ENCODE data around the gene RBM44.

DNA sequence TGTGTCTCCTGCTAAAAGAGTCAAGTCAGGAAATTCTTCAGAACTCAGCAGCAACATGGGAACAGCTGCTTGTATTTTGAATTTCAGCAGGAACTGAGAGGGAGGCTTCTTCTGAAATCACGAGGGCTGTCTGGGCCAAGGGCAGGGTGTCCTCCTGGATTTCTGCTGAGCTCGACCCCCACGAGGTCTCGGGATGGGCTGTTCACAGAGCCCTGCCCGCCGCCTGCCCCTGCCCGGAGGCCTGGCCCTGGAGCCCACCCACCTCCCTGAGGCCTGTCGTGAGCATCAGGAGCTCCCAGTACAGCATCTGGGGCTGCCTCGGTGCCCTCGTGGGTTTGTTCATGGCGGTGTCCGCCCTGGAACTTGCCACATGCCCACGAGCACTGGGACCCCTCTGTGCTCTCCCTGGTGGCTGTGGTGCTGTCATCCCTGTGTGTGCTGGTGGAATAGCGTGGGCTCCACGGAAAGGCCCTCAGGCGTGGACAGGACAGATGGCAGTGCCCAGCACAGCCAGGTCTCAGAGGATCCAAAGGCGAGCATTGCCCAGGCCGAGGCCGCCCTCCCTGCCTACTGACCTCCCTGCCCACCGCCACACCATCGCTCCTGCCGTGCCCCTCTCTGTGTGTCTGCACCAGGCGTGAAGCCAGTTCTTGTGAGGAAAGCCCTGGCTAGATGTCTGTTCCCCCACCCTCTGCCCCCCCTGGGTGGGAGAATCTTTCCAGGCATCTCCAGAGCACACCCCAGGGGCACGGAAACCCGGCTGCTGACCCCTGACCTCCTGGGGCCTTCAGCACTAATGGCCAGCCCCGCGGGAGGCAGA lies 86.7 kb downstream of the RBM44 start:
- TF ChIP-seq EZH2 (IDR thresholded peaks at IDR 0.05; ENCODE audit: insufficient read depth, poor library complexity, severe bottlenecking) (no peak), EZH2phosphoT487 (IDR thresholded peaks at IDR 0.05; ENCODE audit: insufficient read depth, low read depth) (no peak)
